Vagina (tissue), 2 donors: Measurements from ENCODE around the gene CFAP46. TPM values are rescaled to one million over a fixed set of nuclear protein-coding genes. Genes with fewer than 3 reads are reported as not detected.
"Not testable (repeated sequence)": the region's sequence is repeated elsewhere in the genome, so short reads cannot be mapped to it uniquely, and the experiment has no call there.

Experiments
- DNase-seq, 2 donors: peaks; one replicate each; pipeline ENCODE4 v3.0.0-alpha.2; 2017; ENCODE audit errors: extremely low spot score in 2 of 2
- H3K27ac ChIP-seq: fragments of 200-600 bp; sonication (generic); one replicate; pipeline ENCODE4 v1.5.1; 2019
- H3K27me3 ChIP-seq: fragments of 200-600 bp; sonication (generic); one replicate; pipeline ENCODE4 v1.5.1; 2019
- H3K36me3 ChIP-seq, 2 donors: fragments of 200-600 bp; sonication (generic); one replicate each; pipeline ENCODE4 v1.5.1; 2017 to 2019
- H3K4me1 ChIP-seq: fragments of 200-600 bp; sonication (generic); one replicate; pipeline ENCODE4 v1.5.1; 2019
- H3K4me3 ChIP-seq, 2 donors: fragments of 200-600 bp; sonication (generic); 1 replicate in 1 of 2; 2 replicates in 1 of 2; pipeline ENCODE4 v1.5.1; 2016 to 2019
- H3K9me3 ChIP-seq: fragments of 200-600 bp; sonication (generic); one replicate; pipeline ENCODE4 v1.5.1; 2019
- CTCF ChIP-seq, 3 experiments: fragments of 450-650 bp in 2 of 3; fragments of 200-600 bp in 1 of 3; sonication (generic) in 1 of 3; IDR thresholded peaks; one replicate each; pipeline ENCODE4 v1.5.1; 2017 to 2019; ENCODE audit warnings: antibody characterized with exemption in 3 of 3, mild to moderate bottlenecking in 2 of 3, moderate library complexity in 2 of 3
- POLR2A ChIP-seq, 2 donors: fragments of 450-650 bp; IDR thresholded peaks; one replicate each; pipeline ENCODE4 v1.6.1; 2017; ENCODE audit warnings: antibody characterized with exemption in 2 of 2, mild to moderate bottlenecking in 2 of 2, moderate library complexity in 2 of 2
- POLR2AphosphoS5 ChIP-seq, 2 donors: sonication (generic); formaldehyde crosslinking; IDR thresholded peaks; one replicate each; pipeline ENCODE4 v1.9.0; 2017; ENCODE audit warnings: antibody characterized with exemption in 2 of 2, mild to moderate bottlenecking in 2 of 2, low read depth in 1 of 2; ENCODE audit not compliant: insufficient read depth in 1 of 2
- intact Hi-C: fragments of 100-400 bp; cut with DNase I; formaldehyde crosslinking; loops from one replicate; pipeline ENCODE4 v1.15.1; 2023
- total RNA-seq: library from RNA; depleted of rRNA; stranded (reverse); fragments of >200 nt; gene quantifications from one replicate; pipeline ENCODE4 v1.2.3, GENCODE V29; 2016

The CFAP46 gene
- total RNA-seq, 1 donor from 2014 or later = not detected

DNA sequence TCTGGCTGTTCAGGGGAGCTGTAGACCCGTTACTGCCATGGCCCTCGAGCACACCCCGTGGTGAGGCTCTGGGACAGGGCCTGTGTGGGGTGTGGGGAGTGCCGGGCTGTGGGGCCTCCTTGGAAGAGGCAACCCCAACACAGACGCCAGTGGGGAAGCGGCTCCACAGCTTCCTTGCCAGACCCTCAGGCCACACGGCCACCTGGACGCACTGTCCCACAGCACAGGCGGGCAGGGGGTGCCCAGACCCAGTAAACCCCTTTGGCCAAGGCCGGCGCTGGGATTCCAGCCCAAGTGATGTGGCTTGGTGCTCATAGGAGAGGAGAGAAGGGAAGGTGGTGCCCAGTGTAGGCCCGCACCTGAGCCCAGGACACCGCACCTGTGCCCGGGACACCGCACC is 143.5 kb downstream of the CFAP46 start:
- Histone ChIP-seq H3K27ac (no peak overlapping the region), H3K4me1 (no peaks in the 10 kb centered on the region), H3K4me3 (no peak overlapping the region), H3K9me3 (no peaks in the 10 kb centered on the region), H3K27me3 (no peaks in the 10 kb centered on the region), H3K36me3 (no peaks in the 10 kb centered on the region)
- no peak for DNase-seq
- TF ChIP-seq POLR2AphosphoS5 (IDR thresholded peaks at IDR 0.05; ENCODE audit: insufficient read depth in 1 of 2, low read depth in 1 of 2) (no peak), POLR2A (IDR thresholded peaks at IDR 0.05) (no peak), CTCF (IDR thresholded peaks at IDR 0.05) (no peak)
- intact Hi-C loops = no loop called here

- H3K4me3 ChIP-seq = no peak overlapping the region
- TF ChIP-seq POLR2A (IDR thresholded peaks at IDR 0.05) = no peak
- no peak for TF ChIP-seq CTCF (IDR thresholded peaks at IDR 0.05)
- no peak for TF ChIP-seq POLR2AphosphoS5 (IDR thresholded peaks at IDR 0.05; ENCODE audit: insufficient read depth in 1 of 2, low read depth in 1 of 2)
- H3K36me3 ChIP-seq = no peaks in the 10 kb centered on the region
- H3K9me3 ChIP-seq = no peaks in the 10 kb centered on the region
- no peak overlapping the region for H3K27ac ChIP-seq
- no peak for DNase-seq
- H3K4me1 ChIP-seq = no peaks in the 10 kb centered on the region
- intact Hi-C loops = no loop called here
- H3K27me3 ChIP-seq = no peaks in the 10 kb centered on the region
Observed at GRCh38 chr10:132798403-132798802, 144.0 kb downstream of the CFAP46 start.

- H3K4me3 ChIP-seq, H3K9me3 ChIP-seq, DNase-seq, H3K27ac ChIP-seq, H3K4me1 ChIP-seq, intact Hi-C loops, H3K27me3 ChIP-seq, H3K36me3 ChIP-seq: not testable (repeated sequence)
Observed at GRCh38 chr10:132797986-132798385, 144.4 kb downstream of the CFAP46 start.

DNA sequence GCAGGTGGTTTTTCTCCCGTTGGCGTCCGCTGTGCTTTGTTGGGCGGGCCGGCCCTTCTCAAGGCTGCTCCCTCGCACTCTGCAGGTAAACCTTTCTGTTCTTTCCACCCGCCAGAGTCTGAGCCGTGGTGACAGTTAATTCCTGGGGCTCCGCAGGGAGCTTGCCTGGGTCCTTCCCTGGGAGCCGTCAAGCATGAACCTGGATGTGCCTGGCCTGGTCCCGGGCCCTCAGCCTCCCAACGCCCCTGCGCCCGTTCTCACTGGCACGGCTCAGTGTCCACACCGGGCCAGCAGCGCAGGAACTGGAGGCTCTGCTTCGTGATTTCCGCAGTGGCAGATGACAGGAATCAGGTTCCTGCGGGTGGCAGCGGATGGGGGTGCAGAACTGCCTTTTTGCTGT is 145.5 kb downstream of the CFAP46 start:
- no peak overlapping the region for H3K4me3 ChIP-seq
- intact Hi-C loops = no loop called here
- no peak for TF ChIP-seq POLR2A (IDR thresholded peaks at IDR 0.05)
- TF ChIP-seq CTCF (IDR thresholded peaks at IDR 0.05) = no peak
- no peak for TF ChIP-seq POLR2AphosphoS5 (IDR thresholded peaks at IDR 0.05; ENCODE audit: insufficient read depth in 1 of 2, low read depth in 1 of 2)
- H3K27ac ChIP-seq = no peak overlapping the region
- H3K4me1 ChIP-seq = no peaks in the 10 kb centered on the region
- no peaks in the 10 kb centered on the region for H3K27me3 ChIP-seq
- H3K36me3 ChIP-seq = no peaks in the 10 kb centered on the region
- no peaks in the 10 kb centered on the region for H3K9me3 ChIP-seq
- no peak for DNase-seq

GRCh38 chr10:132793871-132794849 is 148.2 kb downstream of the CFAP46 start:
- Histone ChIP-seq H3K27me3 (no peaks in the 10 kb centered on the region), H3K9me3 (no peaks in the 10 kb centered on the region), H3K4me3 (no peak overlapping the region), H3K27ac (no peak overlapping the region), H3K4me1 (no peaks in the 10 kb centered on the region), H3K36me3 (no peaks in the 10 kb centered on the region)
- DNase-seq = no peak
- intact Hi-C loops = no loop called here
- TF ChIP-seq CTCF (IDR thresholded peaks at IDR 0.05) = no peak
- TF ChIP-seq POLR2A (IDR thresholded peaks at IDR 0.05) = no peak
